Left colon (tissue), 2 donors: Measurements from ENCODE around the gene QPRT. TPM values are rescaled to one million over a fixed set of nuclear protein-coding genes. Genes with fewer than 3 reads are reported as not detected.
A peak's percentile ranks its signal among the peaks of the same experiment; 100 is the strongest.
"Not testable (repeated sequence)": the region's sequence is repeated elsewhere in the genome, so short reads cannot be mapped to it uniquely, and the experiment has no call there.

ENCODE experiments used
- ATAC-seq: fragments of 200-7000 bp; cut with Tn5 transposase; one replicate; pipeline ENCODE4 v1.9.1; 2020; ENCODE audit warnings: mild to moderate bottlenecking, moderate library complexity
- DNase-seq, 2 donors: peaks; one replicate each; pipeline ENCODE4 v3.0.0-alpha.2; 2020
- intact Hi-C, 2 donors: fragments of 100-400 bp; cut with DNase I in 1 of 2; cut with micrococcal nuclease in 1 of 2; formaldehyde crosslinking; loops; one replicate each; pipeline versions ENCODE4 v1.11.2 to v1.14.0; 2022; cut with DNase I, micrococcal nuclease
- long read RNA-seq: library from polyadenylated mRNA; unstranded; transcript quantifications from one replicate; pipeline ENCODE4 v2.0.0, GENCODE V29; 2021
- total RNA-seq, 2 donors: library from RNA; stranded (reverse); fragmentation: NEBNext Ultra II Directional; extraction: Animal tissue kit (Norgen Biotek cat#: 25700); gene quantifications; one replicate each; pipeline ENCODE4 v1.2.1, GENCODE V29; 2021
- donor health status: DM: no; HTN: no; CAD: no.
- donor health status: DM: yes; HTN: yes; CAD: no.

Gene QPRT
- total RNA-seq, result 10 to 100 TPM; 44.9 to 47.4 TPM
- long read RNA-seq, transcript QPRT-202 (4 exons, 2,343 nt), result major isoform, 25 of 53 reads
- long read RNA-seq, partial matches to known transcripts, result 11 of 53 reads
- long read RNA-seq, other reads (novel, unspliced or antisense), result 17 of 53 reads

GRCh38 chr16:29678691-29679267, at the start of gene QPRT:
Gene QPRT, plus strand, starts transcription at chr16:29679180. Its CDS starts 18 bp downstream, at chr16:29679198.
- intact Hi-C loops, result no loop called here
- ATAC-seq (peak; percentile 63), DNase-seq (peak; percentile 71 to 80)

- ATAC-seq, intact Hi-C loops, DNase-seq: not testable (repeated sequence)
These were observed 49.7 kb upstream of the QPRT start for GRCh38 chr16:29629318-29629717.

DNA sequence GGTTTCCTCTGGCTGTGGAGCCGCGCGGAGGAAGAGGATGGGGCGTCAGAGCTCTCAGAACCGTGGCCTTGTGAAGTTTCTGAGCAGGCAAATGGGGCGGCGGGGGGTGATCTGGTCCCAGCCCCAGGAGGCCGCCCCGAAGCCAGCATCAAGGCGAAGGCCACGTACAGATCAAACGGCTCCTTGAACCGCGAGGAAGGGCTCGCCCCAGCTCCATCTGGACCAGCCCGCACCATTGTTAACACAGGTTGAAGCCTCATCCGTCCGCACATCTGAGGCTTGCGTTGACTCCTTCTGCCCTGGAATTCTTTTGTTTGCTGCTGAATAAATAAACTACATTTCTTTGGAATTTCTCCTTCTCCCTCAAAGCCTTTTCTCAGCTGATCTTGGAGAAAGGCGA, 47.3 kb upstream of the QPRT start:
- ATAC-seq, DNase-seq, intact Hi-C loops: not testable (repeated sequence)

DNA sequence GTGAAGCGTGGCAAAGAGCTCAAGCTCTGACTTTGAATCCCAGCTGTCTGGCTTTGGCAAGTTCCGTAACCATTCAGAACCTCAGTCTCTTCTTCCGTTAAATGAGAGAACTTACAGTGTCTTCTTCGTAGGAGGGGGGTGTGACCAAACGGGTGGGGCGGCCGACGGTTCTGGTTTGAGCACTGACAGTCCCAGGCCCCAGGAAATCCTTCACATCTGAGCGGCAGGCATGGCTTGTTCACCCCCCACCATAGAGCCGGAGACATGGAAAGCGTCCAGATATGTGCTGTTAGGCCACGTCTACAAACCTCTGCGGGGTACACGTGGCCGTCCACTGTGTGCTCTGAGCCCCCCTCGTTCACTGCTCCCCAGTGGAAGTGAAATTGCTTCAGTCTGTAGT, 43.1 kb upstream of the QPRT start:
- ATAC-seq, intact Hi-C loops: not testable (repeated sequence)

DNA sequence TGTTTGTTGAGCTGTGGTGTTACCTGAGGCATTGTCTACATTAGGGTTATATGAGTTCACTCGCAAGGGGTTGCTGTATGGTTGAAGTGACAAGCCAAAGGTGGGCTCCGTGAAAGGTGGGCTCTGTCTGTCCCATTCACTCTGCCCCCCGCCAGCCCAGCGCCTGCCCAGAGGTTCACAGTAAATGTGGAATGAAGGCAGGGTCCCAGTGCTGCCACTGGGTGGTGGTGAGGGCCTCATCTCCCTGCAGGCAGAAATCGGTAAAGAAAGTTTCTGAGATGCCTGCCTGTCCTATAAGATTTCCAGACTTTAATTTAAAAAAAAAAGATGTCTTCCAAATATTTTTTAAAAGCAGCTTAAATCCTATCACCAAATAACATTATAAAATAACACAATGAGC, 42.6 kb upstream of the QPRT start:
- intact Hi-C loops, ATAC-seq, DNase-seq: not testable (repeated sequence)

More for the DNA sequence above, 43.1 kb upstream of the QPRT start:
- not testable (repeated sequence) for DNase-seq

GRCh38 chr16:29638751-29639150, 40.2 kb upstream of the QPRT start:
- not testable (repeated sequence) for ATAC-seq, DNase-seq

GRCh38 chr16:29641561-29641960, 37.4 kb upstream of the QPRT start:
- intact Hi-C loops, result no loop called here
- ATAC-seq, result peak; percentile 45
- no peak for DNase-seq

More at GRCh38 chr16:29638751-29639150, 40.2 kb upstream of the QPRT start:
- intact Hi-C loops, result not testable (repeated sequence)

DNA sequence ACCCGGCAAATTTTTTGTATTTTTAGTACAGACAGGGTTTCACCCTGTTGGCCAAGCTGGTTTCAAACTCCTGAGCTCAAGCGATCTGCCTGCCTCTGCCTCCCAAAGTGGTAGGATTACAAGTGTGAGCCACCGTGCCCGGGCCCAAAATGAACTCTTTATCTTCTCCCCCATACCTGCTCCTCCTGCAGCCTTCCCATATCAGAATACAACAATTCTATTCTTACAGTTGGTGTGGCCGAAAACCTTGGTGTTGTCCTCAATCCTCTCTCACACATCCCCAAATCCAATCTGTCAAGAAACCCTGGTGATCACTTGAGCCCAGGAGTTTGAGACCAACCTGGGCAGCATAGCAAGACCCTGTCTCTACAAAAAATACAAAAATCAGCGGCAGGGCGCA, 35.4 kb upstream of the QPRT start:
- ATAC-seq (no peak), DNase-seq (no peak)
- intact Hi-C loops, result no loop called here

GRCh38 chr16:29644338-29644857, 34.6 kb upstream of the QPRT start:
- ATAC-seq, result no peak
- DNase-seq, result no peak
- intact Hi-C loops, result no loop called here

- no peak for ATAC-seq
- intact Hi-C loops, result no loop called here
These were observed 33.8 kb upstream of the QPRT start for GRCh38 chr16:29644973-29645693.

GRCh38 chr16:29645694-29646187, 33.2 kb upstream of the QPRT start:
- DNase-seq (no peak), ATAC-seq (peak; percentile 60)
- intact Hi-C loops, result no loop called here

More at GRCh38 chr16:29644973-29645693, 33.8 kb upstream of the QPRT start:
- no peak for DNase-seq

DNA sequence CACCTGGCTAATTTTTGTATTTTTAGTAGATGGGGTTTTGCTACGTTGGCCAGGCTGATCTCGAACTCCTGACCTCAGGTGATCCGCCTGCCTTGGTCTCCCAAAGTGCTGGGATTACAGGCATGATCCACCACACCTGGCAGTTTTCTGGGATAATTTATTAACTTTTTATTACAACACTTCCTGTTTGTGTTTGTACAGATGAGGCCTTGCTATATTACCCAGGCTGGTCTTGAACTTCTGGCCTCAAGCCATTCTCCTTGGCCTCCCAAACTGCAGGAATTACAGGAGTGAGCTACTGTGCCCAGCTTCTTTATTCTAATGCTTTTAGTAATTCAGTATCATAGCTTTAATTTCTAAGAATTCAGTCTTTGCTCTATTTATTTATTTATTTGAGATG, 32.0 kb upstream of the QPRT start:
- DNase-seq (no peak), ATAC-seq (no peak)
- intact Hi-C loops, result no loop called here

GRCh38 chr16:29649588-29650494, 29.1 kb upstream of the QPRT start:
- no peak for ATAC-seq
- intact Hi-C loops, result no loop called here
- DNase-seq, result no peak

DNA sequence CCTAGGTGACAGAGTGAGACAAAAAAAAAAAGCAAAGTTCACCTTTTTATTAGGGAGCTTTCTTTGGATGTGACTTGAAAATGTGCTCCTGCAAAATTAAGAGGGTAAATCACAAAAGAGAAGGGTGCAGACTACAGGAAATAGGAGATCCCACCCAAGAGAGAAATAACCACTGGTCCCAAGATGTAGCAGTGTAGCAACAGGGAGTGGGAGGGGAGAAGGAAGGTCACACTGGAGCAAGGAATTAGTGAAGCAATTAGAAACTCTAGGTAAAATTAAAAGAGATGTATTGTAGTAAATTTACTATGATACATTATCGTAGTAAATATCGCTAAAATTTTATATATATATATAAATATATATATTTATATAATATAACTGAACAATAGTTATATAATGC, 28.2 kb upstream of the QPRT start:
- intact Hi-C loops, result no loop called here
- ATAC-seq (no peak), DNase-seq (no peak)

DNA sequence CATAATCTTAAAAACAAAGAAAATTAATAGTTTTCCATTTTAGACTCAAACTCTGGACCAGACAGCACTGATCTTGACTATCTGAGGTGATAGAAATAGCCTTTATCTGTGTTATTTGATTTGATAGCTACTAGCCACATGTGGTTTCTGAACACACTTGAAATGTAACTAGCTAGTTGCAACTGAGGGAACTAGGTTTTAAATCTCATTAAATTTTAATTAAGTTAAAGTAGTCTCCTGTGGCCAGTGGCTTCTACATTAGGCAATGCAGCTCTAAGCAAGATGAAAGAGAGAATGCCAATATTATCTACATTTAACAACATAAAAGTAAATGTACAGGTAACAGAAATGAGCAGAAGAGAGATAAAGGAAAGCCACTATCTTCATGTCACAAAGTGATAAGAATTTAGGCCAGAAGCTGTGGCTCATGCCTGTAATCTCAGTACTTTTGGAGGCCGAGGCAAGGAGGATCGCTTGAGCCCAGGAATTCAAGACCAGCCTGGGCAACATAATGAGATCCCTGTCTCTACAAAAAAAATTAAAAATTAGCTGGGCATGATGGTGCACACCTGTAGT, 27.1 kb upstream of the QPRT start:
- no peak for DNase-seq
- intact Hi-C loops, result no loop called here
- ATAC-seq, result no peak

DNA sequence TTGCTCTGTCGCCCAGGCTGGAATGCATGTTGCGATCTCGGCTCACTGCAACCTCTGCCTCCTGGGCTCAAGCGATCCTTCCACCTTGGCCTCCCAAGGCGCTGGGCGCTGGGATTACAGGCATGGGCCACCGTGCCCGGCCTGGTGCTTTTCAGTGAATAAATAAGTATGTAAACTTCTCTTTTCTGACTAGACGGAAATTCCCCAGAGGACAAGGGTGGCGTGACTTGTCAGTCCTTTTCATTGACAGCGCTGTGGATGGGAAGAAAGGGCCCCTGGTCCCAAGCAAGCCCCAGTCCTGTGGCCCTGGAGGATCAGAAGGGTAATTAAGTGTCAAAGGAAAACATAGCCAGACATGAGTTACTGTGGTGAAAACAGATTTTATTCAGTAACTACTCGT, 25.5 kb upstream of the QPRT start:
- no peak for ATAC-seq
- DNase-seq, result no peak
- intact Hi-C loops, result no loop called here

DNA sequence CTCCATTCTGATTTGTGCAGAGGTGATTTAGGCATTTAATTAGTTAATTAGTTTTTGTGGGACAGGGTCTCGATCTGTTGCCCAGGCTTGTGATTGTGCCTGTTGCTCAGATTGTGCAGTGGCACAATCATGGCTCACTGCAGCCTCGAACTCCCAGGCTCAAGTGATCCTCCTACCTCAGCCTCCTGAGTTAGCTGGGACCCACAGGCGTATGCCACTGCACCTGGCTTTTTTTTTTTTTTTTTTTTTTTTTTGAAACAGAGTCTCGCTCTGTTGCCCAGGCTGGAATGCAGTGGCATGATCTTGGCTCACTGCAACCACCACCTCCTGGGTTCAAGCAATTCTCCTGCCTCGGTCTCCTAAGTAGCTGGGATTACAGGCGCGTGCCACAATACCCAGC, 25.1 kb upstream of the QPRT start:
- DNase-seq, intact Hi-C loops, ATAC-seq: not testable (repeated sequence)

- intact Hi-C loops, result no loop called here
- no peak for ATAC-seq
These were observed 22.1 kb upstream of the QPRT start for GRCh38 chr16:29656688-29657523.

More at GRCh38 chr16:29656688-29657523, 22.1 kb upstream of the QPRT start:
- DNase-seq, result no peak
